ENCODE data around the gene ADGRV1.
"Not testable (repeated sequence)": the region's sequence is repeated elsewhere in the genome, so short reads cannot be mapped to it uniquely, and the experiment has no call there.

The ADGRV1 gene

DNA sequence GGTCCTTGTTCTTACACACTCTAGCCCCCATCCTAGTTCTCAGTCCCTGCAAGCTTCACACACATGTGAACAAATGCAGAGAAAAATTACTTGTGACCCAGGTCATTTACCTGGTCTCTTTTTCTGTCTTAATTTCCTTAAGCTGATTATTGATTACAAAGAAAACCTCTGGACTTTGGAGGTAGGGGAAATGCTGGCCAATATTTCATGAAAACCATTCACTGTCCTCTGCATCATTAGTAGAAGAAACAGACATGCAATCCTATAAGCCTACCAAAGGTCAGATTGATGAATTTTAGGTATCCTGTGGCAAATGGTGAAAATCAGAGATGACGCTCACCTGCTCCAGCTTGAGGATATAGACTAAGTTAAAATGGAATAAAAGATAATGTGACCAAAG, 457.7 kb downstream of the ADGRV1 start:
- DNase-seq, result no peak

DNA sequence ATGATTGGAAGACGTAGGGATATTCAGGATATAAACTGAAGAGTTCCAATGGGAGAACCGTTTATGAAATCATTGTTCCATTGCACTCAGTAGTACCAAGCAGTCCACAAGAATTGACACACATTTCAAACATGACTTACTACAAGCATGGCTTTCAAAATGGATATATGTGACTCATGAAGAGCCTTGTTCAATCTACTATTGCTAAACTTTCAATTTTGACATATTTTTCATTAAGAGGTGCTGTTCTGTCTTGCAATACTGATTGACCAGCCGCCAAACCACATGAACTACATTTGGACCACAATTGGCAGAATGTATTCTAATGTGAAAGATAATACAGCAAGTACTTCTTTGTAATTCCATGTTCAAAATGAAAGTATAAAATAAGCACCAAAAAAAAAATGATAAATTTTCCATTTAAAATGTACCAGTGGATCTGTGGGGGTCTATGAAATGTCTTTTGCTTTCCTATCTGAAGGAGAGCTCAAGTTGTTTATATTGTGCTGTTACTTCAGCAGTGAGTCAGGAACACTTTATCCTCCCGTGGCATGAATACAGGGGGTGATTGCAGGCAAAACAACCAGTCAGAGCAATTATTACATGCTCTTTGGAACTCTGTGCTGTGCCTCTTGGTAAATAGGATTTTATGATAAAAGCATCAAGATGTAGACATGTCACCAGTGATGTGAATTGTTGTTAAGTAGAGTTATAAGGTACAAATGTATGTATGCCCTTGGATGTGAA, 458.5 kb downstream of the ADGRV1 start:
- no peak for DNase-seq

DNA sequence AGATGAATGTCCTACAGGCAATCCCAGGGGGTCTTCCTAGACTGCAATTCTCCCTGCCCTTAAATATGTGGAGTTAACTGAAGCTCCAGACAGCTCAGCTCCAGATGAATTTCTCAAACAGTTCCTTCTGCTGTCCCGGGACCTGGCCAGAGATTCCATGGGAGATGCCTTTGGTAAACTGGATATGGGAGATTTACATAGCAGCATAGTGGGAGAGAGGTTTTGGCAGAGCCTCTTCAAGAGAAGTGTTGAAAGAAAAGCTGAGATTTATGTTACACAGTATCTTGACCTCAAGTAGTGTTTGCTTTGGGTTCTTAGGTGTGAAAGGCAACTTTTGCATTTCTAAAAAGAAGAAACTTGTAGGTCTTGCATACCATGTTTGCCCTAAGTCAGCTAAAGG, 459.6 kb downstream of the ADGRV1 start:
- DNase-seq, result no peak

DNA sequence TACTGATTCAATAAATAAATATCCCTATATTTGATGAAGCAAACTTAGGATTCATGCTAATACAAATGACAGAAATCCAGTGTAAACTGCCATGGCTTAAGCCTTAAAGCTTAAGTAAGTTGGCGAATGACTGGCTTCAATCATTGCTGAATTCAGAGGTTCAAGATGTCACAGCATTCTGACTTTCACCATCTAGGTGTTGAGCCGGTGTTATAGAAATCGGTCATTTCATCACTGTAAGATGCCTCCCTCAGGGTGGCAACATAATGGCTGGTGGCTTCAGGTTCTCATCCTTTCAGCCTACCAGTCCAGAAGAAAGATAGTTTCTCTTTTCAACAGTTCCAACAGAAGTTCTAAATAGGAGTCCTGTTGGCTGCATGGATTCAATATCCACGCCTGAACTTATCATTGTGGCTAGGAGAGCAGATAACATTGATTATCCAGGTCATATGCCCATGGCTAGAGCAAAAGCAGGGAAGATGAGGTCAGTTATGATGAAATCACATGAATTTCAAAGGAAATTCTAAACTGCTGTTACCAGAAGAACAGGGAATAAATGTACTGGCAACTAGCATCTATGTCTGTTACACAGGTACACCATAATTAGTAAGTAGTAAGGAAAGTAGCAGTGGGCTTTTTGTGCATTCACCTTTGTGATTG, 460.2 kb downstream of the ADGRV1 start:
- DNase-seq, result no peak

DNA sequence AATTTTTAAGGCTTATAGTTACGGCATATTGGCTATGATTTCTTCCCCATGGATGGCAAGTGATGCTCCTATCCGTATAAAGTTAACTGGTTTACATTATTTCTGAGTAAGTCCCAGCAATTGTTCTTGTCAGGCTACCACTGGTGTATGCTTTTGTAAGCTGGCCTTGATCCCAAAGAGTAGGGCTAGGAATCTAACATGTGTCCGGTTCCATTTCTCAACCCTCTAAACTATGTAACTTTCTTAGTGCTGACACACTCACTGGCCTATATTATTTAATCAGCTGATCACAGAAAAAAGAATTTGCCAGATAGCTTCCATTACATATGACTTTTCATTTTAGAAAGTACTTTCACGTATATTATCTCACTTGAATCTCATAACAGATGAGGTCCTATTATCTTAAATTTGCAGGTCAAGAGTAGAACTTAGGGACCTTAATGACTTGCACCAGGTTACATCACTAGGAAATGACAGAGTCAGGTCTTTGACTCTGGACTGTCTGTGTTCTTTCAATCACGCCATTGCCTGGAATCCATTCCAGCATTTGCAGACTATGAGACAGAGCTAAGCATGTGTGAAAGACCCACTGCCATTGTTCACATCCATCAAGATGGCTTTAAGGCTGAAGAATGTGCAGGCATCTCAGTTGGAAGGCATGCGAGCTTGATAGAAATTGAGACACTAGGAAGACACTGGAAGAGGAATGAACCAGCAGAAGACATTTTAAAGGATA, 461.6 kb downstream of the ADGRV1 start:
- DNase-seq, result no peak

DNA sequence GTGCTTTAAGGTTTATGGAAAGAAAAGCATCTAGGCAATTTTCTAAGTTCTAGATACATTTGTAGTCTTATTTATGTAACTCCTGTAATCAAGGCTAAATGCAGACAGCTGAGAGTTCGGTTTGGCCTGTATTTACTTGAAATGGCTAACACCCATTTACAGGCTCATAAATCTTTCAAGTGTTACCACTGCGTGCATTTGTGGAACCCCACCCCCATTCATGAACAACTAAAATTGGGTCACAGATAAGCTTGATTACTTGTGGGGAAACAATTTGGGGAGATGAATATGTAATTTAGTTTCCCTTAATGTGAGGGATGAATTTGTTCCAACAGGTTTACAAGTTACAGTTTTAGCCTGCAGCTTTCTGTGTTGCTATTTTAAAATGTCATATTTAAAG, 463.9 kb downstream of the ADGRV1 start:
- no peak for DNase-seq

DNA sequence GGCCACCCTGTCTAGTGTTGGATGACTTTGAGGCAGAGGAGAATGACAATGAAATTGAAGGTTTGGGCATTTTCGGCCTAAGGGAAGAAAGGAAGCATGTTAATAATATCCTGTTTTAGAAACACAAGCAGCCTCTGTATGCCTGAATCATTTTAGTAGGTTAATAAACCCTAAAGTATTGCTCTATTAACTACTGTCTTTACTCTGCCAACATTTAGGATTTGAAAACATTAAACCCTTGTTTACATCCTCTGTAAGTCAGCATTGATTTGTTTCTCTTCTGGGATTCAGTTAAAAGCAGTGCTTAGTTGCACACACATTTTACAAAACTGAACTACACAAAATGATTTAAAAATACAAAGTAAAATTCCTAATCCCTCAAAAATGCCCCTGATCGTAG, 465.6 kb downstream of the ADGRV1 start:
- DNase-seq, result no peak

DNA sequence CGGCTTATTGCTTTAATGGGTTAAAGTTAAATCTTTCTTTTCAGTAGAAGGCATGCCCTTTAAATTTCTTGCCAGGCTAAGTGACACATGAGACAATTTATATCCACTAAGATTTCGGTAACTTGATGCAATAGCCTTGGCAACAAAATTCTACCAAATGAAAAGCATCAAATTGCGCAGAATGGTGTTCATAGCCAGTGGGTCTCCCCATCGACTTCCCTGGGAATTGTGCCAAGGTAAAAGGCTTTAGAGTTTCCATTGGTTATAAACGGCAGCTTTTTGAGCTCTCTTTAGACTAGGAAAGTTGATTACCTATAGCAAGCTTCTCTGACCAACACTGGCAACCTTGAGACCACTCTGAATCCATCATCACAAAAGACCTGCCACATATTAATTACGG, 466.1 kb downstream of the ADGRV1 start:
- no peak for DNase-seq

DNA sequence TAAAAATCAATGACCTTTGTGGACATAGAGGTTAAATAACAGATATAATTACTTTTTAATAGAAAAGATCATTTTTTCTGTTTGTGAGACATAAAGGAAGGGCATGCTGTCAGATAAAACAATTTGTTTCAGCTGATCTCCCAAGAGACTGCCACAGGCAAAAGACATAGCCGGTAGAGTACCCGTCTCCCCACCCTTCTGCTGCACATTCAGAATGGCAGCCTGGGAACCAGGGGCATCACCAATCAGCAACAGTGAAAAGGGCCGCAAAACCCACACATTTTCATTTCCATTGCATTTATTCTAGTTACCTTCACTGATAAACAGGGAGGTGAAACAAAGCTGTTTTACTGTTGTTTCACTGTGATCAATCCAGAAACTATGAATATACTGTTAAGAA, 466.9 kb downstream of the ADGRV1 start:
- no peak for DNase-seq

DNA sequence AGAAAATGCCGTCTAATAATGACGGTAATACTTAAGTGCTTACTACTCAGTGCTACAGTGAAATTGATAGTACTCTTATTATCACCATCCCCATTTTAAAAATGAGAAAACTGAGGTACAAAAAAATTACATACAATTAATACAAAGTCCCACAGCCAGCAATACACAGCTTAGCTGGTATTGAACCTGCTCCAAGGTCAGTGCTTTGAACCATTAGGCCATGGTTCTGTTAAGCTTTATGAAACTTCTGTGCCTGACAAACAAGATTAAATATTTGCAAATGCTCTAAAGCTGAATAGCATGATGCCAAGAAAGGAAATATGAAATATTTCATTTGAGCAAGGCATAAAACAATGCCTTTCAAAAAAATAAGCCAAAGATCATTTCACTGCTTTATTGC, 467.4 kb downstream of the ADGRV1 start:
- no peak for DNase-seq

DNA sequence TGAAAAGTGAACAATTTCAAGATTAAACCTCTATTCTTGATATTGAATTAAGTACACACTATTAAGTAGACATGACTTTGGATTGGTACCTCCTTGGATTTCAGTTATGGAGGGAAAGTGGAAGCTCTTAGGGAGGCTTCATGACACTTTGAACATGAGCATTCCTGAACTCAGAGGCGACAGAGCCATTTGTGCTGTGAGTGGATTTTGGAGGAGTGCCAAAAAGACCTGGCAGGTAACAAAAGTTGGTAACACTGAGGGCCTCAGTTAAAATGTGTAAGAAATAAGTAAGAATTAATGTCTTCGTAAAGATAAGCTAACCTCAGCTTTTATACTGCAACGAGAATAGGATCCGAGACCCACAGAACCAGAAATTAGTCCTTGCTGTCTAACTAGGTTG, 467.9 kb downstream of the ADGRV1 start:
- DNase-seq, result no peak

DNA sequence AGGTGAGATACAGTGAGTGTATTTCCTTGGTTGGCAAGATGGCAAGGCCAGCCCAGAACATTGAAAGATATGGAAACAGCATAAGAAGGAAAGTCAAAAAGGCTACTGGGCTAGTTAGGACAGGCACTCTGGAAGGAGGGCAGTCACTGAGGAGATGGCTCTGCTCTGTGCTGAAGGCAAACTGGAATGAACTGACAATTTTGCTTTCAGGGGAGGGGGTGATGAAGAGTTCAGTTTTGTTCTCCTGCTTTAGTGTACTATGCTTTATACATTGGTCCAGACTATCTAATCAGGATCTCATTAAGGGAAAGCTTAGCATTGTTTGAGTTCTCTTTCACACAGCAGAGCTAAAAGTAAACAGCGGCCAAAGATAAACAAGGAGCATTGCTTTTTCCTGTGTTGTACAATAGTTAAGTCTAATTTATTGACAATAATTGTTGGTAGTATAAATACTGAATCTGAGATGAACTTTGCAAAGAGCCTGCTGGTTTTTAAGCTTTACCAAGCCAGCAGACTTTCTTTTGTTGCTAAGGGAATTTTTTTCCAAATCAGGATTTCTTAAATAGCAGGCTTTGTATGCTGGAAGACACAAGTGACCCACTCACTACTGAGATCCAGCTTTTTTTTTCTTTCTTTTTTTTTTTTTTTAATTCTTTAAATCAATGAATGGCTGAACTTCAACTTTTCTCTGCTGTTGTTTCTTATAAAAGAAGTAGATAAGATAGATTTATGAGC, 469.0 kb downstream of the ADGRV1 start:
- no peak for DNase-seq

DNA sequence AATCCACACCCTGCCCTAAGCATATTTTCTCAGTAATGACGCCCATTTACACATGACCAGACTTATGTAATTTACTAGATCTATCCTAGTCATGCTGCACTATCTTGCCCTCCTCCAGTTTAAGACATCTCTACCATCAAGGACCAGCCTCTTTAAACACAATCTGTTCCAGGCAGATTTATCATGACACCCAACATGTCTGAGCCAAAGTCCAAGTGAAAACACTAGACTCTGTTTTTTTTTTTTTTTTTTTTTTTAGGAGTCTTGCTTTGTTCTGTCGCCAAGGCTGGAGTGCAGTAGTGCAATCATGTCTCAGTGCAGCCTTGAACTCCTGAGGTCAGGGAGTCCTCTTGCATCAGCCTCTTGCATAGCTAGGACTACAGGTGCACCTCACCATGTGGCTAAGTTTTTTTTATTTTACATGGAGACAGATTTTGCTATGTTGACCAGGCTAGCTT, 469.9 kb downstream of the ADGRV1 start:
- no peak for DNase-seq

DNA sequence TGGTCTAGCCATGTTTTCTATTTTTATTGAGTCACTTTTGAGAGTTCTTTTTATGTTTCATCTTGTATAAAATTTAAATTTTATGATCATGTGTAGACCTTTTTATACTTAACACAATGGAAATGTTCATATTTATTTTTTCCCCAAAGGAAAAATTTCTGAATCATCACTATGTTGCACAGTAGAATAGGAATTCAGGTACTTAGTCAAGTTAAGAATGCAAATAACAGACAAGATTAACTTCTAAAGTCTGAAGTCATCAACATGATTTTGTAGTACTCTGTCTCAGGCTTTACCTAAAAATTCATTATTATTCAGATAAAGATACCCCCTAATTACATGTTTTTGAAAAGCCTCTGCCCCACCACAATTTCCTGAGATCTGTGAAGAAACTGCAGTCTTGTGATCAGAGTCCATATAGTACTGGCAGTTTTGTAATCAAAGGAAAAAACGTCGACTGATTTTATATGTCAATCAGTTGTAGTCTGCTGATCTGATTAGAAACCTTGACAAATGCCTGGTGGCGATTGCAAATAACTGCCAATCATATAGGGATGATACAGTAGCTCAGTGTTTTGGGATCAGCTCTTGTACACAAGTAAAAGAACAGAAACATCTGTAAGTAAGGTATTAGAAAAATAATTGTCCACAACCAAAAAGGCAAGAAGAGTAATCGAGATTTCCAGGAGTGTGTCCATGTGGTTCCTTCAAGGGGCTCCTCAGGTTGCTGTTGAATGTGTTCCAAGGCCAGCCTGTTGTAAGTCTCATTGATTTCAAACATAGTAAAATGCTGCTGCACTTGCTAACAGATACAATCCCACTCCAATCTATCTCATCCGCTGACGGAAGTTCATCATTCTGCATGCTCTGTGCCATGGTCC, 472.2 kb downstream of the ADGRV1 start:
- DNase-seq, result no peak

DNA sequence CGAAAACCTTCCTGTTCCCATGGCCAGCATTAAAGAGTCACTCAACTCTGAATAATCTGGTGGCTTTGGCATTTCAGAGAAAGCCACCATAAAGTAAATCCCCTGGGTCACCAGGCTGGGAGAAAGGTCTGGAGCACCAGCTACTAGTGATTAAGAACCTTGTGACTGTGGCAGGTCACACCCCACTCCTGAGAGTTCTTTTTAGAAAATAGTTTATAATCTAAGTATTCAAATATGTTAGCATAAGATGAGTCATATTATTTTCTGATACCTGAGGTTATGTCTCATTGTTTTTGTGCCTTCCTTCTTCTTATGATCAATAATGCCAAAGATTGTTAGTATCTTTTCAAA, 472.8 kb downstream of the ADGRV1 start:
- no peak for DNase-seq

DNA sequence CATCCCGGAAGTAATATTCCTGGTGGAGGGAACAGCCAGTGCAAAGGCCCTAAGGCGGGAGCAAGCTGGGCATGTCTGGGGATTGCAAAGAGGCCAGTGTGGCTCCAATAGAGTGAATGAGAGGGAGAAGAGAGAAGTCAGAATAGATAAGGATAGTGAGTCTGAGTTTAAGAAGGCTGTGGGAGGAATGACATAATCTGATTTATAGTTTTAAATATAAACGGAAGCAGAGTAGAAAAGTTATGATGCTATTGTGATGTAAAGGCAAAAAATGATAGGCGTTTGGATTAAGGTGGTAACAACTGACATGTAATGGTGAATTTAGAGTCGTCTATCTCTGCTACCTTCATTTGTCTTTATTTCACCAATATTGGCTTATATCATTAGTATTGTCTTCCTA, 473.5 kb downstream of the ADGRV1 start:
- DNase-seq, result no peak

DNA sequence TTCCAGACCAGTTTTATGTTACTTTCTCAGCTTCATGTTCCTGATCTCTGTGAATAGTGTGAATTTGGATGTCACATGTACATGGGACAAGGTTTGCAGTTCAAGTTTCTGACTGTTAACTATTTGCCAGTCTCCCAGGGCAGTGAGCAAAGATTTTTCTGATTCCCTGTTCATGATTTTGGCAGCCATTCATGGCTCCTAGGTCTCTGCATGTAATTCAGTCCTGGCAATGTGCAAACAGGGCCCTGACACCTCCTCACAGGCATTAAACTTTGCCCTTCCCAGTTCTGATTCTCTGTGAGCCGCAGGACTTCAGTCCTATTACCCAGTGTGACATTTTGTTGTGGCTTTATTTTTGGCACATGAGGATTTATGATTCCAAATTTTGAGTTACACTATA, 474.8 kb downstream of the ADGRV1 start:
- no peak for DNase-seq

DNA sequence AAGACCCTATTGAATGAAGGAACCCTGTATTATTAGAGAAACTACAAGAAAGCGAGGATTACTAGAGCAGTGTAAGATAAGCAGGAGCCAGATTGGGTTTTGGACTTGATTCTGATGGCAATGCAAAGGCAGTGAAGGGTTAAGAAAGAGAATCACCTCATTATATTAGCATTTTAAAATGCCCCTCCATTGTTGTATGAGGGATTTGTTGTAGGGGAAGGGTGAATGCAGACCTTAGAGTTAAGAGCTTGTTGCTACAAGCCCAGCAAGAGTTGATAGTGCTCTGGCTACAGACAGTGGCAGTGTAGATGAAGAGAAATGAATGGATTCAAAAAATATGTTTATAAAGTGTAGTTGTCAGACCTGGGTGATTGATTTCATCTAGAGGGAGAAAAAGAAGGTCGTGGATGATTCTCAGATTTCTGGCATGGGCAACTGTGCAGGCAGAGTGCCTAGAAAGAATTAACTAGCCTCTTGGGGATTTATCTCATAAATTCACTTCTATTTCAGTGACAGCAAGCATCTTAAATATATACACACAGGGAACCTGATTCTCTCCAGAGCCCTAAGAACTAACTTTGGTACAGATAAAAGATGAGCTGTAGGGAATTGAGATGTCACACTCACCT, 479.7 kb downstream of the ADGRV1 start:
- DNase-seq, result no peak

DNA sequence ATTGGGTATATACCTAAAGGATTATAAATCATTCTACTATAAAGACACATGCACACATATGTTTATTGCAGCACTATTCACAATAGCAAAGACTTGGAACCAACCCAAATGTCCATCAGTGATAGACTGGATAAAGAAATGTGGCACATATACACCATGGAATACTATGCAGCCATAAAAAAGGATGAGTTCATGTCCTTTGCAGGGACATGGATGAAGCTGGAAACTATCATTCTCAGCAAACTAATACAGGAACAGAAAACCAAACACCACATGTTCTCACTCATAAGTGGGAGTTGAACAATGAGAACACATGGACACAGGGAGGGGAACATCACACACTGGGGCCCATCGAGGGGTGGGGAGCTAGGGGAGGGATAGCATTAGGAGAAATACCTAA, 482.5 kb downstream of the ADGRV1 start:
- DNase-seq, result not testable (repeated sequence)

DNA sequence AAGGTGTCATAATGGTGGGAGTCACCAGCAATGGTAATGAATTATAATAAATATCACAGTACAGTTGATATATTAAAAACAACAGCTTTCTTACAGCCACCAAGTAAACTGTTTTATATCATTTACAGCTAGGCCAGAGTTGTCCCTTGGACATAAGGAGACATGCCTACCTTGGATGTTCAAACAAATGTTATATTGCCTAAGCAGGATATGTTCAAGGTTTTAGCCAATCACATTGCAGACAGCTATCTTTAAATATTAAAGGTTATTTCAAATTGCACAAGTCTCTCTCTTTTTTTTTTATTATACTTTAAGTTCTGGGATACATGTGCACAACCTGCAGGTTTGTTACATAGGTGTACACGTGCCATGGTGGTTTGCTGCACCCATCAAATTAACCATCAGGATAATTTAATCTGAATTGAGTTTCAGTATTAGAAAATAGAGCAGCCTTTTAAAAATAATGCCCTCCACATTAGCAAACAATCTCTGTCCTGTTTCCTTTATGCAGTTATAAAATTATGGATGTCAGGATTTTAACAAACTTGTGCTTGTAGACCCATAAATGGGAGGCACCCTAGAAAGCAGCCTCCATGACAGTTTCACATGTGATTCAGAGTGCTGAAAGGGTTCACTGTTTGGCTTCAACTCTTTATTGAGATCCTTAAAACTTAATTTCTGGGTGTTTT, 483.8 kb downstream of the ADGRV1 start:
- no peak for DNase-seq

DNA sequence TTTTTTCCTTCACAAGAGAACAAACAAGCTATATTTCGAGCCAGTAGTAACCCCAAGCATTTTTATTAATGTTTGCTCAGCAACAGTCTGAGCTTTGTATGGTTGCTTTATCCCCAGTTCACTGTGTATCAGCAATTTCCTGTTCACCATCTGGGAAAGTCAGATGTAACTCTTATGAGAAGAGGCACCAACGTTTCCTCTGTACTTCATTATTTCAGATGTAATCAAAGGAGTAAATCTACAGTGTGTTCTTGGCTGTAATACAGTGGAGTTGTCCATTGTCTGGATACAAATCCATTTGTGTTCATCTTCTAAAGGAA, 484.3 kb downstream of the ADGRV1 start:
- no peak for DNase-seq

DNA sequence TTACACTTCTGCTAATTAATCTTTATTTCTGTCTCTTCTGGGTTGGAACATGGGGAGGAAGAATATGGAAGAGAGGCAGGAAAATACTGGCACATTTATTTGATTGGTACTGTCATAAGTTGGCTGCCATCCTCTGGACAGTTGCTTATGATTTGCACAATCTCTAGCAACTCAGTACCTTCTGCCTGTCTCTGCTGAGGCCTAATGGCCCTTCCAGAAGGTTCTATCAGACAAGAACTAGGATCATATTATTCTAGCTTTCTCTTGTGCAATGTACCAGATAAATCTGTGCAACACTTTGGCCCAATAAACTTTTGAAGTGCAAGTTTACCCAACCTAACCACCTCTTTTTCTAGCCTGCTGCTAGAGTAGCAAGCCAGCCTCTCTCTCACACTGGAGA, 489.5 kb downstream of the ADGRV1 start:
- DNase-seq, result no peak

Data from stimulated activated CD4-positive, alpha-beta T cell treated with anti-CD3 and anti-CD28 coated beads, Interleukin-12 subunit alpha, Interleukin-12 subunit beta, amount 100 ng/mL, for 4 hours (primary cell).